ENCODE results near the gene ANO4.

DNA sequence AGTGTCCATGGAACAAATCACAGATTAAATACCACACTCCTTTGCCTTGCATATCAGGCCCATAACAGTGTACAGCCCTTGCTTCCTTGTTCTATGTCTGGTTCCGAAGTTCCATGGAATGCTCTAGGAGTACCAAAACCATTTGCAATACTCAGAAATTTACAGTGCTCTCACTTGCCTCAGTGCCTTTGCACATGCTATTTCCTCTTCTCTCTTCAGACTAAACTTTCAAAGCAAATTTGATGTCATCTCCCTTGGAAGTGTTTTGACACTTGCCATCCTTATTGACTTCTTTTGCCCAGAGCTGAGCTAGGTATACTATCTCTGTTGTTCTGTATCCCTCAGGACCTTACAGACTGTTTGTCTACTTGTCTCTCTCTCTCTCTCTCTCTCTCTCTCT is 6.1 kb downstream of the ANO4 start:
- no peak for TF ChIP-seq POLR2A (IDR thresholded peaks at IDR 0.05)
- TF ChIP-seq, protein P1, sequence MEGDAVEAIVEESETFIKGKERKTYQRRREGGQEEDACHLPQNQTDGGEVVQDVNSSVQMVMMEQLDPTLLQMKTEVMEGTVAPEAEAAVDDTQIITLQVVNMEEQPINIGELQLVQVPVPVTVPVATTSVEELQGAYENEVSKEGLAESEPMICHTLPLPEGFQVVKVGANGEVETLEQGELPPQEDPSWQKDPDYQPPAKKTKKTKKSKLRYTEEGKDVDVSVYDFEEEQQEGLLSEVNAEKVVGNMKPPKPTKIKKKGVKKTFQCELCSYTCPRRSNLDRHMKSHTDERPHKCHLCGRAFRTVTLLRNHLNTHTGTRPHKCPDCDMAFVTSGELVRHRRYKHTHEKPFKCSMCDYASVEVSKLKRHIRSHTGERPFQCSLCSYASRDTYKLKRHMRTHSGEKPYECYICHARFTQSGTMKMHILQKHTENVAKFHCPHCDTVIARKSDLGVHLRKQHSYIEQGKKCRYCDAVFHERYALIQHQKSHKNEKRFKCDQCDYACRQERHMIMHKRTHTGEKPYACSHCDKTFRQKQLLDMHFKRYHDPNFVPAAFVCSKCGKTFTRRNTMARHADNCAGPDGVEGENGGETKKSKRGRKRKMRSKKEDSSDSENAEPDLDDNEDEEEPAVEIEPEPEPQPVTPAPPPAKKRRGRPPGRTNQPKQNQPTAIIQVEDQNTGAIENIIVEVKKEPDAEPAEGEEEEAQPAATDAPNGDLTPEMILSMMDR (IDR thresholded peaks at IDR 0.05), result no peak
- no peak for TF ChIP-seq EP300 (IDR thresholded peaks at IDR 0.05)

Data from ovary (tissue), 3 donors.